Breast epithelium (tissue), 4 donors: ENCODE results near the gene MX1. TPM values are rescaled to one million over a fixed set of nuclear protein-coding genes. Genes with fewer than 3 reads are reported as not detected.

Experiments used
- DNase-seq, 2 donors: peaks; one replicate each; pipeline ENCODE4 v3.0.0-alpha.2; 2019; ENCODE audit warnings: low spot score in 2 of 2
- H3K27ac ChIP-seq, 2 donors: fragments of 200-600 bp; sonication (generic) in 1 of 2; one replicate each; pipeline ENCODE4 v1.5.1; 2016 to 2019; ENCODE audit warnings: mild to moderate bottlenecking in 1 of 2
- H3K27me3 ChIP-seq, 2 donors: fragments of 200-600 bp; sonication (generic) in 1 of 2; one replicate each; pipeline versions ENCODE4 v1.5.1 to v1.6.0; 2017 to 2019; ENCODE audit warnings: control low read depth in 1 of 2, mild to moderate bottlenecking in 1 of 2
- H3K36me3 ChIP-seq: fragments of 200-600 bp; one replicate; pipeline ENCODE4 v1.5.1; 2019
- H3K4me1 ChIP-seq, 2 donors: fragments of 200-600 bp; sonication (generic); one replicate each; pipeline ENCODE4 v1.5.1; 2016 to 2019; ENCODE audit warnings: control low read depth in 1 of 2
- H3K4me3 ChIP-seq, 3 donors: fragments of 200-600 bp; sonication (generic); 1 replicate in 2 of 3; 2 replicates in 1 of 3; pipeline ENCODE4 v1.5.1; 2016 to 2019; ENCODE audit warnings: mild to moderate bottlenecking in 3 of 3, moderate library complexity in 2 of 3
- H3K9me3 ChIP-seq, 2 donors: fragments of 200-600 bp; sonication (generic) in 1 of 2; one replicate each; pipeline ENCODE4 v1.5.1; 2016 to 2019; ENCODE audit warnings: control low read depth in 1 of 2
- CTCF ChIP-seq, 3 donors: fragments of 450-650 bp; IDR thresholded peaks; one replicate each; pipeline ENCODE4 v1.5.1; 2016 to 2017; ENCODE audit warnings: antibody characterized with exemption in 3 of 3, mild to moderate bottlenecking in 3 of 3, moderate library complexity in 3 of 3
- POLR2A ChIP-seq: fragments of 450-650 bp; IDR thresholded peaks from one replicate; pipeline ENCODE4 v1.6.1; 2016; ENCODE audit warnings: antibody characterized with exemption, mild to moderate bottlenecking, moderate library complexity
- POLR2AphosphoS5 ChIP-seq, 3 donors: sonication (generic); formaldehyde crosslinking; IDR thresholded peaks; one replicate each; pipeline ENCODE4 v1.6.1; 2017; ENCODE audit warnings: antibody characterized with exemption in 3 of 3
- intact Hi-C: fragments of 100-400 bp; cut with DNase I; formaldehyde crosslinking; loops from one replicate; pipeline ENCODE4 v1.15.1; 2023; ENCODE audit warnings: low total_unique reads
- total RNA-seq, 3 donors: library from RNA; depleted of rRNA; stranded (reverse); fragments of >200 nt; gene quantifications; one replicate each; pipeline ENCODE4 v1.1.0, GENCODE V29; 2016

Gene MX1
- total RNA-seq, 3 donors from 2014 or later: 13.4 to 23.1 (median 21.8) TPM

- DNase-seq: no peak
- intact Hi-C loops: no loop called here
Measured at GRCh38 chr21:41453198-41453597, 27.2 kb downstream of the MX1 start.

GRCh38 chr21:41453761-41454160, 27.7 kb downstream of the MX1 start:
- Histone ChIP-seq H3K27me3 (no peaks in the 10 kb centered on the region), H3K9me3 (no peaks in the 10 kb centered on the region), H3K27ac (no peak overlapping the region), H3K4me3 (no peak overlapping the region), H3K4me1 (no peaks in the 10 kb centered on the region), H3K36me3 (peaks cover 3% of the 10 kb centered on the region)
- TF ChIP-seq CTCF (IDR thresholded peaks at IDR 0.05) (no peak), POLR2A (no peak), POLR2AphosphoS5 (IDR thresholded peaks at IDR 0.05) (no peak)
- no peak for DNase-seq
- intact Hi-C loops: no loop called here

More at GRCh38 chr21:41453198-41453597, 27.2 kb downstream of the MX1 start:
- H3K4me1 ChIP-seq: no peaks in the 10 kb centered on the region
- no peaks in the 10 kb centered on the region for H3K36me3 ChIP-seq
- H3K27me3 ChIP-seq: no peaks in the 10 kb centered on the region
- TF ChIP-seq CTCF (IDR thresholded peaks at IDR 0.05) (no peak), POLR2A (no peak), POLR2AphosphoS5 (IDR thresholded peaks at IDR 0.05) (no peak)
- no peaks in the 10 kb centered on the region for H3K9me3 ChIP-seq
- H3K4me3 ChIP-seq: no peak overlapping the region
- no peak overlapping the region for H3K27ac ChIP-seq

- no peaks in the 10 kb centered on the region for H3K9me3 ChIP-seq
- H3K27me3 ChIP-seq: no peaks in the 10 kb centered on the region
- TF ChIP-seq POLR2AphosphoS5 (IDR thresholded peaks at IDR 0.05): no peak
- no peak for TF ChIP-seq CTCF (IDR thresholded peaks at IDR 0.05)
- no peak for TF ChIP-seq POLR2A
- H3K36me3 ChIP-seq: peaks cover 4% of the 10 kb centered on the region
- DNase-seq: no peak
- no peak overlapping the region for H3K27ac ChIP-seq
- H3K4me1 ChIP-seq: no peaks in the 10 kb centered on the region
- intact Hi-C loops: loop anchor here (5.0 kb wide), 1 partner anchor 874 kb away; no protein-coding TSS in a partner anchor
- H3K4me3 ChIP-seq: no peak overlapping the region
Measured at GRCh38 chr21:41458121-41458520, 32.1 kb downstream of the MX1 start.

- intact Hi-C loops: loop anchor here (5.0 kb wide), 1 partner anchor 874 kb away; no protein-coding TSS in a partner anchor
- TF ChIP-seq POLR2A (no peak), CTCF (IDR thresholded peaks at IDR 0.05) (no peak), POLR2AphosphoS5 (IDR thresholded peaks at IDR 0.05) (no peak)
- H3K27ac ChIP-seq: no peak overlapping the region
- no peaks in the 10 kb centered on the region for H3K27me3 ChIP-seq
- no peak for DNase-seq
- H3K9me3 ChIP-seq: no peaks in the 10 kb centered on the region
- peaks cover 4% of the 10 kb centered on the region for H3K36me3 ChIP-seq
- H3K4me3 ChIP-seq: no peak overlapping the region
- H3K4me1 ChIP-seq: no peaks in the 10 kb centered on the region
Measured at GRCh38 chr21:41458559-41458958, 32.5 kb downstream of the MX1 start.

GRCh38 chr21:41459884-41460534, 34.0 kb downstream of the MX1 start:
- no peaks in the 10 kb centered on the region for H3K4me1 ChIP-seq
- no peaks in the 10 kb centered on the region for H3K9me3 ChIP-seq
- intact Hi-C loops: loop anchor here (5.0 kb wide), 1 partner anchor 872 kb away; no protein-coding TSS in a partner anchor
- no peak for DNase-seq
- H3K4me3 ChIP-seq: no peak overlapping the region
- no peak overlapping the region for H3K27ac ChIP-seq
- peaks cover 4% of the 10 kb centered on the region for H3K36me3 ChIP-seq
- TF ChIP-seq POLR2AphosphoS5 (IDR thresholded peaks at IDR 0.05) (no peak), CTCF (IDR thresholded peaks at IDR 0.05) (no peak), POLR2A (no peak)
- no peaks in the 10 kb centered on the region for H3K27me3 ChIP-seq
